Measurements from ENCODE around the gene CAPNS1.
A peak's percentile ranks its signal among the peaks of the same experiment; 100 is the strongest.

Gene CAPNS1

DNA sequence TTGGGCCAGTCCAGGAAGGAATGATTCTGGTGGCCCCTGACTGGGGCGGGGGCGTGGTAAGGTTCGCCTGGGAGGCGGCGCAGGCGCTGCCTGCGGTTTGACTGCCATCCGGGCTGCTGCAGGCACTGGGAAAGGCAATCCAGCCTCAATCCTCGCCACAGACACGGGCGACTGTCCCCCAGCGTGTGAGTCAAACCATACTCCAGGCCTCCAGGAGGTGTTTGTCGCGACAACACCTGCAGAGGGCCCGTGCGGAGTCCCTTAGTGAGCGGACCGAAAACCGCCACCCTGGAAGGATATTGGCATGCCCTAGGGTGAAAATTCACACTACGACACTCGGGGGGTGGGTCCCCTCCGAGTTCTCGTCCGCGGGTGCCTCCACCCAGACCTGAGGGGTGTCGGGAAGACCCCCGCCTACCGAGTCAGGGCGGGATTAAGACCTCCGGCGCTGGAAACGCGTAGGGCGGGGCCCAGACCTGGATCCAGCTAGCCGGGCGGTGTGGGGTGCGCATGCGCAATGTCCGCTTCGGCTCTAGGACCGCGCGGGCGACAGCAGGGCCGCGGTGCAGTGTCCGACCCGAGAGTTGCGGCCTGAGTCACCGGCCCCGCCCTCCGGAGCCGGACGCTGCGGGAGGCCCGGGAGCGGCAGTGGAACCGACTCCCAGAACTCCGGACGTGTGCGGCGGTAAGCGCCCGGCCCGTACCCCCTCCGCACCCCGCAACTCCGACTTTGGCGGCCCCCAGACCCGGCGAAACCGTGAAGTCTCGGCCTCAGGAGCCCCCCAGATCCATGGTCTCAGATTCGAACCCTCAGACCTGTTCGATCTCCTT lies at the start of gene CAPNS1:
CAPNS1 (plus strand) TSS at position 594 of the 831 bp plus-strand sequence. CDS start 946 bp downstream, outside the sequence.
- peak; percentile 84 to 91 (median 89) for DNase-seq (ENCODE audit: low read depth in 2 of 3, low spot score in 1 of 3)

DNA sequence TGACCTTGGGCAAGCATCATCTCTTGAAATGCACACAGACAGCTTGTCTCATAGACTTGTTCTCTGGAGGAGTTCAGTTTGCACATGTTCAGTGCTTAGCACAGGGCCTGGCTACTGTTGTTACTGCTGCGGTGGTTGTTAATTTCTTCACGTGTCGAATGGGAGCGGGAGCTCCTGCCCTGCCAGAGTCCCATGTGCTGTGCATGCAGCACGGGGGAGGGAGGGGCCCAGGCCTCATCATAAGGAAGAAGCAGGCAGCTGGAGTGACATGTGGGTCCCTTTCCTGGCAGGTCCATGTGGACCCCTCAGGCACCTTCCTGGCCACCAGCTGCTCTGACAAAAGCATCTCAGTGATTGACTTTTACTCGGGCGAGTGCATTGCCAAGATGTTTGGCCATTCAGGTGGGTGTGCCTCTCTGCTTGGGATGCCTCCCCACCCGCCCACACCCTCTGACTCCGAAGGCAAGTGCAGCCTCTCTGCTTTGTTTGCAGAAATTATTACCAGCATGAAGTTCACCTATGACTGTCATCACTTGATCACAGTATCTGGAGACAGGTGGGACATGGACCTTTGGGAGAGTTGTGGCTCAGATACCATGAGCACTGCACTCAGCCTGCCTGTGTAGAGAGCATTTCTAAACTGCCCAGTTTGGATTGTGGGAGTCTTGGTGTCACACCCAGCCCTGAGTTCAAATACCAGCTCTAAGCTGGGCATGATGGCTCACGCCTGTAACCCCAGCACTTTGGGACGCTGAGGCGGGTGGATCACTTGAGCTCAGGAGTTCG lies 48.8 kb upstream of the CAPNS1 start:
- DNase-seq (ENCODE audit: low read depth in 2 of 3, low spot score in 1 of 3), result no peak

DNA sequence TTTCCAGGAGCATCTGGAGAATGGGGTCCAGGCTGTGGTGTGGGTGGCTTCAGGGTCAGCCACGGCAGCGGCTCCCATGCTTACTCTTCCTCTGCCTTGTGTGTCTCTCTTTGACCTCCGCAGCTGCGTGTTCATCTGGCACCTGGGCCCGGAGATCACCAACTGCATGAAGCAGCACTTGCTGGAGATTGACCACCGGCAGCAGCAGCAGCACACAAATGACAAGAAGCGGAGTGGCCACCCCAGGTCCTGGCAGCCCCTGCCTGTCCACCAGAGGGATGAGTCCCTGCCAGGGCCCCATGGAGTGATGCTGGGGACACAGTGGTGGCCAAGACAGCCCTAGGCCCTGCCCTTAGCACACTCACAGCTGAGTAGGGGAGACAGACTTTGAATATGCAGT lies 47.3 kb upstream of the CAPNS1 start:
- no peak for DNase-seq (ENCODE audit: low read depth in 2 of 3, low spot score in 1 of 3)

DNA sequence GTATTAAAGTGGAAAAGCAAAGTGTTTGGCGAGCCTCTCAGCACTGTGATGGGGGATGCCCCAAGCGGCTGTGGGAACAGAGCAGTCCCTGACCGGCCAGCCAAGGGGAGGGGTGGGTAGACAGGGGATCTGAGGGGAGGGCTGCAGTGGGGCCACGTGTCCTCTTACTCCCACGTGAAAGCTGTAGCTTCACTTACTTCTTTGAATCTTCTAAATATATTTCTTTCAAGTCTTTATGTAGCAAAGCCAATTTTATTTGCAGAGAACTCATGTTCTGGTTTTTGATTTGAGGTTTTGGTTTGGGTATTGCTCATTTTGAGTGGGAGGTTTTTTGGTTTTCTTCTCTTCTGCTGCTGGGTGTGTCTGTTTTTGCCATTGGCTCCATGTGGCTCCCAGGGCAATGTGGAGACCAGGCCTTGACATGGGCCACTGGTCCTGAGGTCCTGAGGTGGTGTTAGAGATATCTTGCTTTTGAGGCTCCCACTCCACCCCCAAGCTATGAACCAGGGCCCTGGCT lies 46.7 kb upstream of the CAPNS1 start:
- DNase-seq (ENCODE audit: low read depth in 2 of 3, low spot score in 1 of 3), result peak in 1 of 3 donors; percentile 8

DNA sequence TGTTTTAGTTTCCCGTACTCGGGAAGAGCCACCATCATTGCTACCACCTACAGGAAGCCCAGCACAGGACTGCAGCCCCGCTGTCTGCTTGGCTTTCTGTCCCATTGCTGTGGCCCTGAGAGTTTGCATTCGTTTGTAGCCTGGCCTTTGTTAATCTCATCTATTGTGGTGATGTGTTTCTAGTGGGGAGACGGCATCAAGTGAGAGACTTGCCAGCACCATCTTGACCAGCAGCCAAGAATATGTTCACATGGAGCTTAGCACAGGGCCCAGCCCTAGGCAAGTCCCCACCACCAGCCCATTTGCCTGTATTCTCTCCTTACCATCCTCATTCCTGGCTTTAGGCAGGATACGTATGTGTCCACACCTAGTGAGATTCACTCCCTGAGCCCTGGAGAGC lies 46.2 kb upstream of the CAPNS1 start:
- DNase-seq (ENCODE audit: low read depth in 2 of 3, low spot score in 1 of 3), result no peak

DNA sequence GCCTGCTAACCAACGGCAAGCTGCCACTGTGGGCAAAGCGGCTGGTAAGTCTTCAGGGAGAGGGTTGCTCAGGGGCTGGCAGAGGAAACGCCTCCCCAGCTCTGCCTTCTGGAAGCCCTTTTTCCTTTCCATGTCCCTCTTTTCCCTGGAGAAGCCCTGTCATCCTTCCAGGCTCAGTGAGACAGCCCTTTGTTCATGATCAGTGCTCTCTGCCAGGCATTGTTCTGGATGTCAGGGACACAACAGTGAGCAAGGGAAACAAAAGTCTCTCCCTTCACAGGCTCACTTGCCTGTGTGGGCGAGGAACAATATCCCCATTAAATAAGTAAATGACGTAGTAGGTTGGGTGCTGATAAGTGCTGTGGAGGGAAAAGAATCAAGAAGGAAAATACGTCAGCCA lies 42.8 kb upstream of the CAPNS1 start:
- DNase-seq (ENCODE audit: low read depth in 2 of 3, low spot score in 1 of 3), result no peak

DNA sequence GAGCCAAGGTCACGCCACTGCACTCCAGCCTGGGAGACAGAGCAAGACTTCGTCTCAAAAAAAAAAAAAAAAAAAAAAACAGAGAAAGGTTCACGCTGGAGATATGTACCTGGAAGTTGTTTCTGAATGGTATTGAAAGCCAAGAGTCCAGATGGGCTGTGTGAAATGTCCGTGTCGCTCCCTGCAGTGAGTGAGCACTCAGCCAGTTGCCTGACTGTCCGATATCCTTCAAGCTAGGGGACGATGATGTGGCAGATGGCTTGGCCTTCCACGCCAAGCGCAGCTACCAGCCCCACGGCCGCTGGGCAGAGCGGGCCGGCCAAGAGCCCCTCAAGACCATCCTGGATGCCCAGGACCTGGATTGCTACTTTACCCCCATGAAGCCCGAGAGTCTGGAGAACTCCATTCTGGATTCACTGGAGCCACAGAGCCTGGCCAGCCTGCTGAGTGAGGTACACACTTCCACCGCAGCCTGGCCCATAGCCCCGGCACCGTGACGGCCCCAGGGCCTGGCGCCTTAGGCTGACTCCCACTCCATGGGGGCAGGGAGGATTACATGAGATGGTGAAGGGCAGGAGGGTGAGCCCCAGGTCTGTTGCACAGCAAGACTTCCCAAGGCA lies 40.6 kb upstream of the CAPNS1 start:
- no peak for DNase-seq (ENCODE audit: low read depth in 2 of 3, low spot score in 1 of 3)

- no peak for DNase-seq (ENCODE audit: low read depth in 2 of 3, low spot score in 1 of 3)
Observed at GRCh38 chr19:36100476-36100875, 39.4 kb upstream of the CAPNS1 start.

DNA sequence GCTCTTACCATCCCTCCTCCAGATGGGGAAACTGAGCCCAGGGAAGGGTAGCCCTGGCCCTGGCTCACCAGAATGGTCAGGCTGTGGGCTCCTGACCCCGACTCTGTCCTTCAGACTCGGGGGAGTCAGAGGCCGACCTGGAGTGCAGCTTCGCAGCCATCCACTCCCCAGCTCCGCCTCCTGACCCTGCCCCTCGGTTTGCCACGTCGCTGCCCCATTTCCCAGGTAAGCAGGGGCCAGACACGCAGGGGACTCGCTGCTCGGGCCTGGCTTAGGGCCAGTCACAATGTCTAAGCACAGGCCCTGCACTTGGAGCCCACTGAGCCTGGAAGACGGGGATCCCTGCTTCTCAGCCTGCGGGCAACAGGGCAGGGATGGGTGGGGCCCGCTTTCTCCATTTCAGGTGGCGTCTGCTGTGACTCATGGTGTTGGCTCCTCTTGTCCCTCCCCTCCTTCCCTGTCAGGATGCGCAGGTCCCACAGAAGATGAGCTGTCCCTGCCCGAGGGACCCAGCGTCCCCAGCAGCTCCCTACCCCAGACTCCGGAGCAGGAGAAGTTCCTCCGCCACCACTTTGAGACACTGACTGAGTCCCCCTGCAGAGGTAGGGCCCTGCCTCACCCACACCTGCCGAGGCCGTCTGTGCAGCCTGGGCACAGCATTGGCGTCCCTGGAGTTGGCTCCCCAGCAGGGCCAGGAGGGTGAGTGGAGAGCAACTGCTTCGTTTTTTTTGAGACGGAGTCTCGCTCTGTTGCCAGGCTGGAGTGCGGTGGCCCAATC lies 38.1 kb upstream of the CAPNS1 start:
- no peak for DNase-seq (ENCODE audit: low read depth in 2 of 3, low spot score in 1 of 3)

GRCh38 chr19:36103040-36103626 lies 36.7 kb upstream of the CAPNS1 start:
- no peak for DNase-seq (ENCODE audit: low read depth in 2 of 3, low spot score in 1 of 3)

DNA sequence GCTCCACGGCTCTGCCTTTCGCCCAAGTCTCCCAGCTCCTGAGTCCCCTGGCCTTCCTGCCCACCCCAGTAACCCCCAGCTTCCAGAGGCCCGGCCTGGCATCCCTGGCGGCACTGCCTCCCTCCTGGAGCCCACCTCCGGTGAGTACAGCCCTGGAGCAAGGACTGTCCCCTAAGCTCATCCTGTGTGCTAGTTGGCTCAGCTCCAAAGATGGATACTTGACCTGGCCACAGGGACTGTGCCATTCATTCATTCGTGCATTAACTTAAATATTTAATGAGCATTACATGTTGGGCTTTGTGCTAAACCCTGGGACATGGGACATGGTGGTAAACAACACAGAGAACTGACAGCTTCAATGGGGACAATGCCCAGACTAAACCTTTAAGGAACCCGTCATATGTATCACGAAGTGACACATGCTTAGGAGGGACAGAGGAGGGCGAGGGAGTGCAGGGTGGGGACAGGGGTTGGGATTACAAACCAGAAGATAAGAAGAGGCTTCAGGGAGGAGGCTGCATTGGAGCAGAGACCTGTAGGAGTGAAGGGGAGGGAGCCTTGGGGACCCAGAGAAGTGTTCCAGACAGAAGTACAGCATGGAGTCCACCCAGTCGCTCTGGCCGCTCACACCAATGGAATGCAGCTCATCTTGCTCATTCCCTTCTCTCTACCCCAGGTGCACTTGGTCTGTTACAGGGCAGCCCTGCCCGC lies 35.9 kb upstream of the CAPNS1 start:
- DNase-seq (ENCODE audit: low read depth in 2 of 3, low spot score in 1 of 3), result no peak

DNA sequence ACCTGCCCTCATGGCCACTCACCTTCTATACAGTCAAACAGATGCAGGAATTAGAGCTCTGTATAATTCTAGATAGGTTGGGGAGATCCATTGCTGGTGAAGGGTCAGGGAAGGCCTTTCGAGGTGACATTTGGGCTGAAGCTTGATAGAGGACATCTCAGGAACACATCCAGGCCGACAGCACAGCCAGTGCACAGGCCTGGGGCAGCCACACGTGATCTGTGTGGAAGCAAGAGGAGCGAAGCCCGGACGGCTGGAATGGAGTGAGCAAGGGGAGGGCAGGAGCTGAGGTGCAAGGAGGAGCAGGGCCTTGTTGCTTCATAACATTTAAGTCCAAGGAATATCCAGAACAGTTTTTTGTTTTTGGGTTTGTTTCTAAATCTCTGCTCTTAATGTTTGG lies 33.4 kb upstream of the CAPNS1 start:
- no peak for DNase-seq (ENCODE audit: low read depth in 2 of 3, low spot score in 1 of 3)

DNA sequence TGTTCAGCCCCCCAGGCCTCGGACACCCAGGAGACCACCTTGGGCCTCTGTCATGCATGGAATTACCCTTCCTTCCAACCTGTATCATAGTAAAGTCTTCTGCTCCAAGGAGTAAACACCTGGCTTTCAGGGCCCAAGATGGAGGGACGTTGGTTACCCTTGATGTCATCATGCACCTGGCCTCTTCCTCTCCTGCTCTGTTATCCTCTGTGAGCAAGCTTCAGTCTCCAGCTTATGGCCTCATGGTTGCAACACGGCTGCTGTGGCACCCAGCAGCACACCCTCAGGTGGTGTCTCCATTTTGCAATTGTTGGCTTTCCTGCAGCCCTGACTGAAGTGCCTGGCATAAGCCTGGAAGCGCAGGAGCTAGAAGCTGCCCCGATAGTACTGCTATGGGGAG lies 32.9 kb upstream of the CAPNS1 start:
- no peak for DNase-seq (ENCODE audit: low read depth in 2 of 3, low spot score in 1 of 3)

DNA sequence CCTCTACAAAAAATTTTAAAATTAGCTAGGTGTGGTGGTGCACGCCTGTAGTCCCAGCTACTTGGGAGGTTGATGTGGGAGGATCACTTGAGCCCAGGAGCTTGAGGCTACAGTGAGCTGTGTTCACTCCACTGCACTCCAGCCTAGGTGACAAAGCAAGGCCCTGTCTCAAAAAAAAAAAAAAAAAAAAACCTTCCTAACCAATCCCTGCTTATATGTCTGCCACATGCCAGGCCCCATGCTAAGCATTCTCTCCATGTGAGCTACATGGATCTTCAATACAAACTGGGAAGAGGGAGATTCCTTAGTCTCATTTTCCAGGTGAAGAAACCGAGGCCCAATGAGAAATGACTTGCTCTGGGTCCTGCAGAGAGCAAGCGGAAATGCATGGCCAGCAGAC lies 31.2 kb upstream of the CAPNS1 start:
- DNase-seq (ENCODE audit: low read depth in 2 of 3, low spot score in 1 of 3), result no peak

- no peak for DNase-seq (ENCODE audit: low read depth in 2 of 3, low spot score in 1 of 3)
Observed at GRCh38 chr19:36110487-36111199, 29.2 kb upstream of the CAPNS1 start, which contains the start of gene OVOL3. OVOL3 (plus strand) TSS chr19:36111143; CDS start chr19:36111203, 60 bp downstream.

- no peak for DNase-seq (ENCODE audit: low read depth in 2 of 3, low spot score in 1 of 3)
Observed at GRCh38 chr19:36111200-36111539, 28.7 kb upstream of the CAPNS1 start.

- no peak for DNase-seq (ENCODE audit: low read depth in 2 of 3, low spot score in 1 of 3)
Observed at GRCh38 chr19:36112678-36113077, 27.2 kb upstream of the CAPNS1 start.

DNA sequence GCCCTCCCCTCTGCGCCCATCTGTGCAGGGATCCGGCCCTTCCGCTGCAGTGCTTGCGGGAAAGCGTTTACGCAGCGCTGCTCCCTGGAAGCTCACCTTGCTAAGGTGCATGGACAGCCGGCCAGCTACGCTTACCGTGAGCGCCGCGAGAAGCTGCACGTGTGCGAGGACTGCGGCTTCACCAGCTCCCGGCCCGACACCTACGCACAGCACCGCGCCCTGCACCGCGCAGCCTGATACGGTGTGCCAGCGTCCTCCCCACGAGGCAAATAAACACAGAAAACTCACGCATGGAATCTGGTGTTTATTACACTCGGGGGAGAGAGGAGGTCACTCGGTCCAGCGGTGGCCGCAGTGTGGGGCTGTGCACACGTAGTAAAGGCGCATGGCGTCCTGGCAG lies 26.4 kb upstream of the CAPNS1 start:
- DNase-seq (ENCODE audit: low read depth in 2 of 3, low spot score in 1 of 3), result no peak
